IPS-18a (cell line): ENCODE results near the gene FARSB.

Experiments
- H3K27ac ChIP-seq: one replicate; pipeline ENCODE4 v1.5.1; 2013; ENCODE audit warnings: low read length
- H3K27me3 ChIP-seq: one replicate; pipeline ENCODE4 v1.6.1; 2013; ENCODE audit warnings: mild to moderate bottlenecking, low read length; ENCODE audit not compliant: control insufficient read depth, insufficient read depth
- H3K36me3 ChIP-seq: one replicate; pipeline ENCODE4 v1.6.1; 2013; ENCODE audit warnings: low read depth, low read length; ENCODE audit not compliant: control insufficient read depth
- H3K4me1 ChIP-seq: one replicate; pipeline ENCODE4 v1.6.1; 2013; ENCODE audit warnings: low read depth, low read length; ENCODE audit not compliant: control insufficient read depth
- H3K4me3 ChIP-seq: one replicate; pipeline ENCODE4 v1.5.1; 2013; ENCODE audit warnings: low read length
- H3K9ac ChIP-seq: one replicate; pipeline ENCODE4 v1.6.1; 2013; ENCODE audit warnings: mild to moderate bottlenecking, low read length, moderate library complexity
- H3K9me3 ChIP-seq: one replicate; pipeline ENCODE4 v1.6.1; 2013; ENCODE audit warnings: low read depth, low read length; ENCODE audit not compliant: control insufficient read depth

FARSB gene

GRCh38 chr2:222623756-222624309 lies 32.1 kb downstream of the FARSB start:
- Histone ChIP-seq H3K27ac (no peak overlapping the region), H3K27me3 (no peaks in the 10 kb centered on the region), H3K4me1 (no peaks in the 10 kb centered on the region), H3K36me3 (peaks cover 75% of the 10 kb centered on the region), H3K9me3 (no peaks in the 10 kb centered on the region), H3K4me3 (no peak overlapping the region), H3K9ac (no peak overlapping the region)

- no peak overlapping the region for H3K9ac ChIP-seq
- peaks cover 71% of the 10 kb centered on the region for H3K36me3 ChIP-seq
These were observed 33.0 kb downstream of the FARSB start for GRCh38 chr2:222622910-222623309.

GRCh38 chr2:222621893-222622292 lies 34.0 kb downstream of the FARSB start:
- H3K27me3 ChIP-seq: no peaks in the 10 kb centered on the region
- no peaks in the 10 kb centered on the region for H3K9me3 ChIP-seq
- no peak overlapping the region for H3K9ac ChIP-seq
- H3K4me1 ChIP-seq: no peaks in the 10 kb centered on the region
- H3K27ac ChIP-seq: no peak overlapping the region
- H3K36me3 ChIP-seq: peaks cover 65% of the 10 kb centered on the region
- H3K4me3 ChIP-seq: no peak overlapping the region

More at GRCh38 chr2:222622910-222623309, 33.0 kb downstream of the FARSB start:
- H3K9me3 ChIP-seq: no peaks in the 10 kb centered on the region
- H3K4me1 ChIP-seq: no peaks in the 10 kb centered on the region
- no peaks in the 10 kb centered on the region for H3K27me3 ChIP-seq
- no peak overlapping the region for H3K27ac ChIP-seq
- no peak overlapping the region for H3K4me3 ChIP-seq

GRCh38 chr2:222615320-222615719 lies 40.6 kb downstream of the FARSB start:
- Histone ChIP-seq H3K36me3 (peaks cover 41% of the 10 kb centered on the region), H3K9me3 (no peaks in the 10 kb centered on the region), H3K27me3 (no peaks in the 10 kb centered on the region), H3K9ac (no peak overlapping the region), H3K27ac (no peak overlapping the region), H3K4me3 (no peak overlapping the region), H3K4me1 (no peaks in the 10 kb centered on the region)

GRCh38 chr2:222613715-222614331 lies 42.1 kb downstream of the FARSB start:
- Histone ChIP-seq H3K27me3 (no peaks in the 10 kb centered on the region), H3K36me3 (peaks cover 37% of the 10 kb centered on the region), H3K27ac (no peak overlapping the region), H3K9me3 (no peaks in the 10 kb centered on the region), H3K9ac (no peak overlapping the region), H3K4me3 (no peak overlapping the region), H3K4me1 (no peaks in the 10 kb centered on the region)

- Histone ChIP-seq H3K36me3 (peaks cover 30% of the 10 kb centered on the region), H3K4me1 (no peaks in the 10 kb centered on the region), H3K27ac (no peak overlapping the region), H3K9me3 (no peaks in the 10 kb centered on the region), H3K9ac (no peak overlapping the region), H3K27me3 (no peaks in the 10 kb centered on the region), H3K4me3 (no peak overlapping the region)
These were observed 44.2 kb downstream of the FARSB start for GRCh38 chr2:222611684-222612083.

GRCh38 chr2:222610746-222611145 lies 45.1 kb downstream of the FARSB start:
- peaks cover 30% of the 10 kb centered on the region for H3K36me3 ChIP-seq
- no peak overlapping the region for H3K4me3 ChIP-seq
- no peaks in the 10 kb centered on the region for H3K27me3 ChIP-seq
- no peak overlapping the region for H3K9ac ChIP-seq
- H3K27ac ChIP-seq: no peak overlapping the region
- H3K4me1 ChIP-seq: no peaks in the 10 kb centered on the region
- H3K9me3 ChIP-seq: no peaks in the 10 kb centered on the region

GRCh38 chr2:222609381-222609780 lies 46.5 kb downstream of the FARSB start:
- no peaks in the 10 kb centered on the region for H3K9me3 ChIP-seq
- no peak overlapping the region for H3K9ac ChIP-seq
- peaks cover 22% of the 10 kb centered on the region for H3K36me3 ChIP-seq
- H3K4me1 ChIP-seq: no peaks in the 10 kb centered on the region
- no peaks in the 10 kb centered on the region for H3K27me3 ChIP-seq
- H3K27ac ChIP-seq: no peak overlapping the region
- H3K4me3 ChIP-seq: no peak overlapping the region

- Histone ChIP-seq H3K36me3 (peaks cover 18% of the 10 kb centered on the region), H3K9ac (no peak overlapping the region), H3K4me3 (no peak overlapping the region), H3K4me1 (no peaks in the 10 kb centered on the region), H3K27me3 (no peaks in the 10 kb centered on the region), H3K27ac (no peak overlapping the region), H3K9me3 (no peaks in the 10 kb centered on the region)
These were observed 47.8 kb downstream of the FARSB start for GRCh38 chr2:222608081-222608480.

GRCh38 chr2:222606306-222606705 lies 49.6 kb downstream of the FARSB start:
- no peak overlapping the region for H3K27ac ChIP-seq
- H3K36me3 ChIP-seq: peaks cover 5% of the 10 kb centered on the region
- no peaks in the 10 kb centered on the region for H3K27me3 ChIP-seq
- no peak overlapping the region for H3K9ac ChIP-seq
- no peak overlapping the region for H3K4me3 ChIP-seq
- no peaks in the 10 kb centered on the region for H3K4me1 ChIP-seq
- H3K9me3 ChIP-seq: no peaks in the 10 kb centered on the region

GRCh38 chr2:222604749-222605515 lies 51.0 kb downstream of the FARSB start:
- H3K9me3 ChIP-seq: no peaks in the 10 kb centered on the region
- H3K27ac ChIP-seq: no peak overlapping the region
- H3K4me3 ChIP-seq: no peak overlapping the region
- H3K27me3 ChIP-seq: no peaks in the 10 kb centered on the region
- peaks cover 5% of the 10 kb centered on the region for H3K36me3 ChIP-seq
- no peaks in the 10 kb centered on the region for H3K4me1 ChIP-seq
- no peak overlapping the region for H3K9ac ChIP-seq

- H3K27me3 ChIP-seq: no peaks in the 10 kb centered on the region
- H3K9me3 ChIP-seq: no peaks in the 10 kb centered on the region
- no peak overlapping the region for H3K27ac ChIP-seq
- H3K4me3 ChIP-seq: no peak overlapping the region
- peaks cover 10% of the 10 kb centered on the region for H3K36me3 ChIP-seq
- H3K9ac ChIP-seq: no peak overlapping the region
- no peaks in the 10 kb centered on the region for H3K4me1 ChIP-seq
These were observed 52.4 kb downstream of the FARSB start for GRCh38 chr2:222603501-222603900.
